Keratinocyte (primary cell): Measurements from ENCODE around the gene SCEL. TPM values are rescaled to one million over a fixed set of nuclear protein-coding genes. Genes with fewer than 3 reads are reported as not detected.

ENCODE experiments used
- DNase-seq: peaks from one replicate; pipeline ENCODE4 v3.0.0-alpha.2; 2011; ENCODE audit warnings: low read depth, missing footprints, low spot score
- FAIRE-seq: peaks from 2 replicates; lab custom pipeline; 2011; peaks lifted over from hg19 to GRCh38; lab: Jason Lieb, UNC
- H2AFZ ChIP-seq: 2 replicates; pipeline ENCODE4 v1.6.0; 2012; ENCODE audit warnings: low read length, control low read depth, inconsistent platforms; ENCODE audit not compliant: control insufficient read depth
- H3K27ac ChIP-seq: 2 replicates; pipeline ENCODE4 v1.5.1; 2011; ENCODE audit warnings: low read length; ENCODE audit not compliant: control insufficient read depth, insufficient read depth
- H3K27me3 ChIP-seq: 3 replicates; pipeline ENCODE4 v1.6.0; 2011; ENCODE audit warnings: low read length; ENCODE audit not compliant: control insufficient read depth, insufficient read depth; ENCODE audit errors: extremely low read depth
- H3K36me3 ChIP-seq, 2 experiments: 2 replicates in 1 of 2; 3 replicates in 1 of 2; pipeline ENCODE4 v1.5.1; 2011; ENCODE audit warnings: low read length in 2 of 2, mild to moderate bottlenecking in 1 of 2; ENCODE audit not compliant: control insufficient read depth in 2 of 2, insufficient read depth in 2 of 2; ENCODE audit errors: extremely low read depth in 1 of 2
- H3K4me1 ChIP-seq: 3 replicates; pipeline ENCODE4 v1.5.1; 2011; ENCODE audit warnings: low read length; ENCODE audit not compliant: control insufficient read depth, insufficient read depth; ENCODE audit errors: extremely low read depth
- H3K4me2 ChIP-seq: 3 replicates; pipeline ENCODE4 v1.6.0; 2011; ENCODE audit warnings: low read depth, low read length; ENCODE audit not compliant: control insufficient read depth, insufficient read depth; ENCODE audit errors: extremely low read depth
- H3K4me3 ChIP-seq, 3 experiments: fragments of 200-600 bp in 1 of 3; sonication (generic) in 1 of 3; 2 replicates in 2 of 3; 3 replicates in 1 of 3; pipeline ENCODE4 v1.5.1; 2011 to 2016; ENCODE audit warnings: low read length in 3 of 3, mild to moderate bottlenecking in 3 of 3, control low read depth in 2 of 3, inconsistent platforms in 1 of 3, low read depth in 1 of 3, mixed read lengths in 1 of 3, mixed run types in 1 of 3, moderate library complexity in 1 of 3; ENCODE audit not compliant: control insufficient read depth in 2 of 3, insufficient read depth in 2 of 3; ENCODE audit errors: extremely low read depth in 1 of 3
- H3K79me2 ChIP-seq: 2 replicates; pipeline ENCODE4 v1.6.0; 2012; ENCODE audit warnings: low read length; ENCODE audit not compliant: control insufficient read depth, insufficient read depth
- H3K9ac ChIP-seq: 3 replicates; pipeline ENCODE4 v1.6.0; 2011; ENCODE audit warnings: low read length; ENCODE audit not compliant: control insufficient read depth, insufficient read depth; ENCODE audit errors: extremely low read depth
- H3K9me1 ChIP-seq: 3 replicates; pipeline ENCODE4 v1.6.0; 2011; ENCODE audit warnings: low read length; ENCODE audit not compliant: control insufficient read depth, insufficient read depth; ENCODE audit errors: extremely low read depth
- H3K9me3 ChIP-seq: 2 replicates; pipeline ENCODE4 v1.5.1; 2012; ENCODE audit warnings: low read depth, low read length; ENCODE audit not compliant: control insufficient read depth
- H4K20me1 ChIP-seq: 3 replicates; pipeline ENCODE4 v1.6.0; 2011; ENCODE audit warnings: low read length; ENCODE audit not compliant: control insufficient read depth, insufficient read depth; ENCODE audit errors: extremely low read depth
- EZH2 ChIP-seq: IDR thresholded peaks from one replicate; pipeline ENCODE4 v1.6.1; 2012; ENCODE audit warnings: inconsistent platforms, mild to moderate bottlenecking, low read length, moderate library complexity
- dilution Hi-C: fragments of 300-500 bp; cut with MboI; formaldehyde crosslinking; loops from one replicate; pipeline ENCODE4 v1.7.0; 2020; ENCODE audit warnings: low sequenced_read_pairs; ENCODE audit not compliant: extremely low pct_ligation_motif_present
- polyA plus RNA-seq, 5 experiments: library from polyadenylated mRNA; depleted of rRNA in 3 of 5; stranded (reverse) in 3 of 5; stranded (forward) in 1 of 5; unstranded in 1 of 5; fragments of >200 nt; gene quantifications; 1 replicate in 1 of 5; 2 replicates in 3 of 5; 3 replicates in 1 of 5; pipeline versions ENCODE4 v1.2.1 to v1.2.3, GENCODE V29; 2011 to 2012; ENCODE audit warnings: missing spikeins in 2 of 5, low read depth in 1 of 5, low replicate concordance in 1 of 5
- TF ChIP-seq, protein P1 (sequence below), 3 experiments: IDR thresholded peaks in 1 of 3; conservative IDR thresholded peaks in 1 of 3; optimal IDR thresholded peaks in 1 of 3; 2 replicates in 2 of 3; 3 replicates in 1 of 3; pipeline versions ENCODE3 to v1.5.1; 2011; ENCODE audit warnings: low read length in 3 of 3, mild to moderate bottlenecking in 3 of 3, moderate library complexity in 2 of 3, control low read depth in 1 of 3, inconsistent platforms in 1 of 3; ENCODE audit not compliant: insufficient read depth in 2 of 3; ENCODE audit errors: extremely low read depth in 1 of 3

The SCEL gene
- polyA plus RNA-seq, 1 donor (not counting 4 experiments of a cell fraction or from before 2014, with no cell fraction given), result 30.5 TPM

DNA sequence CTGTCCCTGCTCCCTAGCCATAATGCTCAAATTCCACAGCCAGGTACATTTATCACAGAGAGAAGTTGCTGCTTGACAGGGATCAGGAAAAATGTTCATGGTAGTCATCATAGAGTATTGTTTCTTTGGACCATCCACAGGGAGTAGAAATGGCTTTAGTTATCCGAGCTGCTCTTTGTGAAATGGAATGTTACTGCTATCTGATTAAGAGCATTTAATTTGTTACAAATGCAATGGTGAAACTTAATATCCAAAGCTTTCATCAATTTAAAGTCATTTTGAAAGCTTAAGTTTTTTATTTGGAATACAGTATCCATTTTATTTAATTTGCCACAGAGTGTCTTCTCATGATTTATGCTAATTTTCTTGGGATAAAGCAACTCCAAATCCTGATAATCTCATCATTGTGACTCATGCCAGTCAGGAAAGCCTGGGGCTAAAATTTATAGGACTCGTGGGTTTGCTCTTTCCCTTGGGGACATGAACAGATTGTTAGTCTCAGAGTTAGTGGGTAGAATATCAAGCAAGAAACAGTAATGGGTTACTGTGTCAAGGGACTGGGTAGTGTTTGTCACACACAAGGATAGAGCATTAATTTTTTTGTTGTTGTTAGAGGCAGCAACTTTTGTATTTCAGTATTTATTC, 59.8 kb downstream of the SCEL start:
- no peak overlapping the region for H3K4me2 ChIP-seq

DNA sequence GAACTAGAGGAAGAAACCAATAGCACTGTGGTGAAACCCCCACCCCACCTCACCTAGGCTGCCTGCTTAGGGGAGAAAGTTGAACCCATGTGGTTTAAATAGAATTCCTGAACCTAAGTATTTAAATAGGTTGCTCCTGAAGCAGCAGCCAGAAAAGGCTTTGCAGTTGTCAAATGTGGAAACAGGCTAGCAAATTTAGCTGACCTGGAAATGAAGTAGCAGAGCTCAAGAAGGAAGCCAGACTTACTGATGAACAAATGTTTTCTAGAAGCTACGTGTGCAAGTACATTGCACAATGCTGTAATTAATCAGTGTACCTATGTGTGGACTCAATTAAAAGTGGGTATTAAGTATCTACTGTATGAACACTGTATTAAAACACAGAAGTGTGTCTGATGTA, 61.3 kb downstream of the SCEL start:
- Histone ChIP-seq H3K4me2 (no peak overlapping the region), H2AFZ (no peak overlapping the region), H4K20me1 (no peaks in the 10 kb centered on the region), H3K4me1 (no peaks in the 10 kb centered on the region), H3K4me3 (no peak overlapping the region), H3K79me2 (no peaks in the 10 kb centered on the region), H3K36me3 (no peaks in the 10 kb centered on the region), H3K9ac (no peak overlapping the region), H3K9me1 (no peaks in the 10 kb centered on the region), H3K9me3 (no peaks in the 10 kb centered on the region), H3K27ac (no peak overlapping the region), H3K27me3 (no peaks in the 10 kb centered on the region)
- no peak for TF ChIP-seq EZH2
- TF ChIP-seq, protein P1, sequence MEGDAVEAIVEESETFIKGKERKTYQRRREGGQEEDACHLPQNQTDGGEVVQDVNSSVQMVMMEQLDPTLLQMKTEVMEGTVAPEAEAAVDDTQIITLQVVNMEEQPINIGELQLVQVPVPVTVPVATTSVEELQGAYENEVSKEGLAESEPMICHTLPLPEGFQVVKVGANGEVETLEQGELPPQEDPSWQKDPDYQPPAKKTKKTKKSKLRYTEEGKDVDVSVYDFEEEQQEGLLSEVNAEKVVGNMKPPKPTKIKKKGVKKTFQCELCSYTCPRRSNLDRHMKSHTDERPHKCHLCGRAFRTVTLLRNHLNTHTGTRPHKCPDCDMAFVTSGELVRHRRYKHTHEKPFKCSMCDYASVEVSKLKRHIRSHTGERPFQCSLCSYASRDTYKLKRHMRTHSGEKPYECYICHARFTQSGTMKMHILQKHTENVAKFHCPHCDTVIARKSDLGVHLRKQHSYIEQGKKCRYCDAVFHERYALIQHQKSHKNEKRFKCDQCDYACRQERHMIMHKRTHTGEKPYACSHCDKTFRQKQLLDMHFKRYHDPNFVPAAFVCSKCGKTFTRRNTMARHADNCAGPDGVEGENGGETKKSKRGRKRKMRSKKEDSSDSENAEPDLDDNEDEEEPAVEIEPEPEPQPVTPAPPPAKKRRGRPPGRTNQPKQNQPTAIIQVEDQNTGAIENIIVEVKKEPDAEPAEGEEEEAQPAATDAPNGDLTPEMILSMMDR (optimal IDR thresholded peaks at IDR 0.05 in 1 of 3, IDR thresholded peaks at IDR 0.05 in 1 of 3, conservative IDR thresholded peaks at IDR 0.05 in 1 of 3; ENCODE audit: extremely low read depth in 1 of 3, insufficient read depth in 2 of 3, low read length in 3 of 3), result no peak
- dilution Hi-C loops, result no loop called here
- no peak for FAIRE-seq
- no peak for DNase-seq

More for the DNA sequence above, 59.8 kb downstream of the SCEL start:
- Histone ChIP-seq H3K4me3 (no peak overlapping the region), H4K20me1 (no peaks in the 10 kb centered on the region), H3K9ac (no peak overlapping the region), H2AFZ (no peak overlapping the region), H3K79me2 (no peaks in the 10 kb centered on the region), H3K4me1 (no peaks in the 10 kb centered on the region), H3K27me3 (no peaks in the 10 kb centered on the region), H3K36me3 (peaks cover 0 to 2% of the 10 kb centered on the region in 2 experiments), H3K27ac (no peak overlapping the region), H3K9me1 (no peaks in the 10 kb centered on the region), H3K9me3 (no peaks in the 10 kb centered on the region)
- DNase-seq (no peak), FAIRE-seq (no peak)
- dilution Hi-C loops, result no loop called here
- TF ChIP-seq, protein P1 (optimal IDR thresholded peaks at IDR 0.05 in 1 of 3, IDR thresholded peaks at IDR 0.05 in 1 of 3, conservative IDR thresholded peaks at IDR 0.05 in 1 of 3; ENCODE audit: extremely low read depth in 1 of 3, insufficient read depth in 2 of 3, low read length in 3 of 3), result no peak
- no peak for TF ChIP-seq EZH2
